Peyer's patch (tissue), 4 donors: ENCODE results near the gene MASP1. TPM values are rescaled to one million over a fixed set of nuclear protein-coding genes. Genes with fewer than 3 reads are reported as not detected.

Source experiments
- DNase-seq, 3 donors: peaks; one replicate each; pipeline ENCODE4 v3.0.0-alpha.2; 2017 to 2019
- H3K27ac ChIP-seq, 4 donors: fragments of 200-600 bp; sonication (generic); one replicate each; pipeline ENCODE4 v1.5.1; 2016 to 2019
- H3K27me3 ChIP-seq, 2 donors: fragments of 200-600 bp; sonication (generic); one replicate each; pipeline ENCODE4 v1.5.1; 2019
- H3K36me3 ChIP-seq, 3 donors: fragments of 200-600 bp; sonication (generic); one replicate each; pipeline ENCODE4 v1.5.1; 2016 to 2019
- H3K4me1 ChIP-seq, 4 donors: fragments of 200-600 bp; sonication (generic); one replicate each; pipeline ENCODE4 v1.5.1; 2016 to 2019
- H3K4me3 ChIP-seq, 4 donors: fragments of 200-600 bp; sonication (generic); 1 replicate in 3 of 4; 2 replicates in 1 of 4; pipeline ENCODE4 v1.5.1; 2016 to 2019; ENCODE audit warnings: mild to moderate bottlenecking in 1 of 4
- H3K9me3 ChIP-seq, 4 donors: fragments of 200-600 bp; sonication (generic); one replicate each; pipeline ENCODE4 v1.5.1; 2016 to 2019; ENCODE audit warnings: mild to moderate bottlenecking in 1 of 4
- CTCF ChIP-seq, 6 experiments: fragments of 450-650 bp in 4 of 6; fragments of 200-600 bp in 2 of 6; sonication (generic) in 1 of 6; IDR thresholded peaks; one replicate each; pipeline ENCODE4 v1.5.1; 2017 to 2019; ENCODE audit warnings: antibody characterized with exemption in 6 of 6, mild to moderate bottlenecking in 3 of 6, moderate library complexity in 1 of 6
- POLR2A ChIP-seq, 2 donors: fragments of 450-650 bp; IDR thresholded peaks; one replicate each; pipeline ENCODE4 v1.5.1; 2017; ENCODE audit warnings: antibody characterized with exemption in 2 of 2, mild to moderate bottlenecking in 2 of 2, moderate library complexity in 2 of 2
- total RNA-seq, 4 donors: library from RNA; depleted of rRNA; stranded (reverse); fragments of >200 nt; gene quantifications; one replicate each; pipeline ENCODE4 v1.1.0, GENCODE V29; 2016

Gene MASP1
- total RNA-seq, 4 donors from 2014 or later: 0.70 to 4.2 (median 1.4) TPM

DNA sequence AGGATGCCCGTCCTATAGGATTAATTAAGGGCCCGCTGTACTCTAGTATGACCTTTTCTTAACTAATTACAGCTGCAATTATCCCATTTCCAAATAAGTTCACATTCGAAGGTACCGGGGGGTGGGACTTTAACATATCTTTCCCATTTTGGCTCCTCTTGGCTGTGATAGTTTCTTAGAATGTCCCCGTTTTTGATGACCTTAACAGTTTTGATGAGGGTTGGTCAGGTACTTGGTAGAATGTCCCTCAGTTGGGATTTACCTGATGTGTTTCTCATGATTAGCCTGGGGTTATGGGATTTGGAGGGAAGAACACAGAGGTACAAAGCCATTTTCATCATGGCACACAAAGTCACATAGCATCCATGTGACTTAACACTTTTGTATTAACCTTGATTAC is 76.1 kb downstream of the MASP1 start:
- H3K4me3 ChIP-seq: no peak overlapping the region
- TF ChIP-seq POLR2A (IDR thresholded peaks at IDR 0.05): no peak
- TF ChIP-seq CTCF (IDR thresholded peaks at IDR 0.05): no peak
- H3K9me3 ChIP-seq: no peaks in the 10 kb centered on the region
- no peak overlapping the region for H3K27ac ChIP-seq
- peaks cover 0 to 5% (median 0%) of the 10 kb centered on the region in 4 donors for H3K4me1 ChIP-seq
- H3K27me3 ChIP-seq: no peaks in the 10 kb centered on the region
- no peak for DNase-seq
- no peaks in the 10 kb centered on the region for H3K36me3 ChIP-seq

GRCh38 chr3:187213616-187214015 is 77.9 kb downstream of the MASP1 start:
- no peak for DNase-seq
- no peaks in the 10 kb centered on the region for H3K36me3 ChIP-seq
- no peak for TF ChIP-seq POLR2A (IDR thresholded peaks at IDR 0.05)
- TF ChIP-seq CTCF (IDR thresholded peaks at IDR 0.05): no peak
- peaks cover 0 to 18% (median 0%) of the 10 kb centered on the region in 4 donors for H3K4me1 ChIP-seq
- H3K27ac ChIP-seq: no peak overlapping the region
- H3K27me3 ChIP-seq: no peaks in the 10 kb centered on the region
- no peak overlapping the region for H3K4me3 ChIP-seq
- no peaks in the 10 kb centered on the region for H3K9me3 ChIP-seq

- TF ChIP-seq POLR2A (IDR thresholded peaks at IDR 0.05) (no peak), CTCF (IDR thresholded peaks at IDR 0.05) (no peak)
- no peak for DNase-seq
- peaks cover 0 to 25% (median 0%) of the 10 kb centered on the region in 4 donors for H3K4me1 ChIP-seq
- no peak overlapping the region for H3K4me3 ChIP-seq
- no peaks in the 10 kb centered on the region for H3K27me3 ChIP-seq
- no peaks in the 10 kb centered on the region for H3K9me3 ChIP-seq
- H3K27ac ChIP-seq: no peak overlapping the region
- H3K36me3 ChIP-seq: no peaks in the 10 kb centered on the region
These were observed 78.8 kb downstream of the MASP1 start for GRCh38 chr3:187212705-187213104.

GRCh38 chr3:187212196-187212545 is 79.4 kb downstream of the MASP1 start:
- peaks cover 0 to 25% (median 0%) of the 10 kb centered on the region in 4 donors for H3K4me1 ChIP-seq
- no peak for TF ChIP-seq CTCF (IDR thresholded peaks at IDR 0.05)
- H3K4me3 ChIP-seq: no peak overlapping the region
- no peaks in the 10 kb centered on the region for H3K27me3 ChIP-seq
- no peak for DNase-seq
- H3K9me3 ChIP-seq: no peaks in the 10 kb centered on the region
- no peak overlapping the region for H3K27ac ChIP-seq
- H3K36me3 ChIP-seq: no peaks in the 10 kb centered on the region

DNA sequence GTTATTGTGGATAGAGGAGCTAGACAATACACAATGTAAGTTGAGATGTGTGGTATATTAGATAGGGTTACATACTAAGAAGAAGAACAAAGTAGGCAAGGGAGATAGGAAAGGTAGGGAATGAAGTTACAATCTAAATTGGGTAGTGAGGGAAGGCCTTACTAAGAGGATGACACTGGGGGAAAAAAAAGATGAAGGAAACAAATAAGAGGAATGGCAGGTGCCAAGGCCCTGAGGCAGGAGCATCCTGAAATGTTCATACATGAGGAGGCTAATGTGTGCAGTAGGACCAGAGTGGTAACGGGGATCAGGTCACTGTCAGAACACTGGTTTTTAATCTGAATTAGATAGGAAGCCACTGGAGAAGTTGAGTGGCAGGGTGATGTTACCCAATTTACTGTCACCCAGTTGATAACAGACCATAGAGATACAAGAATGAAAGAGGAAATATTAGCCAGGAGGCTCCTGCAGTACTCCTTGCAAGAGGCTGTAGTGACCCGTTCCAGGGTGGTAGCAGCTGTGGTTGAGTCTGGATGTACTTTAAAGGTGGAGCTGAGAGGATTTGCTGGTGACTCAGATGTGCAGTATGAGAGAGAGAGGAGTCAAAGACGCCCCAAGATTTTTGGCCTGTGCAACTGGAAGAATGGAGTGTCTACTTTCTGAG is 79.9 kb downstream of the MASP1 start:
- peaks cover 0 to 25% (median 0%) of the 10 kb centered on the region in 4 donors for H3K4me1 ChIP-seq
- H3K9me3 ChIP-seq: no peaks in the 10 kb centered on the region
- H3K27me3 ChIP-seq: no peaks in the 10 kb centered on the region
- no peak overlapping the region for H3K4me3 ChIP-seq
- H3K27ac ChIP-seq: no peak overlapping the region
- no peak for TF ChIP-seq CTCF (IDR thresholded peaks at IDR 0.05)
- no peak for TF ChIP-seq POLR2A (IDR thresholded peaks at IDR 0.05)
- no peak for DNase-seq
- H3K36me3 ChIP-seq: no peaks in the 10 kb centered on the region
